HCT116 (cell line): ENCODE data around the gene TRIM56. TPM values are rescaled to one million over a fixed set of nuclear protein-coding genes. Genes with fewer than 3 reads are reported as not detected.
A peak's percentile ranks its signal among the peaks of the same experiment; 100 is the strongest.

Experiments used
- ATAC-seq: fragments of 200-7000 bp; cut with Tn5 transposase; 2 replicates; pipeline ENCODE4 v1.9.1; 2020; ENCODE audit warnings: mild to moderate bottlenecking, moderate library complexity
- BruUV-seq: library from RNA; stranded (reverse); fragments of 400-500 nt; replicated peaks from 2 replicates; lab custom pipeline; 2021; lab: Mats Ljungman, UMichigan
- CTCF ChIA-PET: fragments of 300-600 bp; sonication (Branson Sonifier 250); formaldehyde crosslinking; loops from one replicate; lab custom pipeline; 2021; ENCODE audit warnings: antibody characterized with exemption; lab: Charles Lee
- POLR2A ChIA-PET: fragments of 300-600, 350-600 bp; sonication (Branson Sonifier 250); formaldehyde crosslinking; loops from one replicate; lab custom pipeline; 2021; ENCODE audit warnings: antibody characterized with exemption; lab: Charles Lee
- RAD21 ChIA-PET, 2 experiments: fragments of 300-600 bp; sonication (Branson Sonifier 250); formaldehyde crosslinking; loops; one replicate each; lab custom pipeline; 2023; ENCODE audit warnings: low total read pairs in 2 of 2; ENCODE audit not compliant: uncharacterized antibody in 2 of 2, unreplicated experiment in 2 of 2, low non-redundant PET in 1 of 2; lab: Charles Lee
- DNase-seq: peaks from one replicate; pipeline ENCODE4 v3.0.0-alpha.2; 2010; ENCODE audit warnings: low read depth, low spot score
- H2AFZ ChIP-seq: fragments of 200-600 bp; shearing (Covaris generic), sonication (generic); 2 replicates; pipeline ENCODE4 v1.6.1; 2017; ENCODE audit warnings: low read depth, mixed run types, mixed read lengths, antibody characterized with exemption, low read length; ENCODE audit not compliant: poor library complexity, severe bottlenecking
- H3K27ac ChIP-seq: 2 replicates; pipeline ENCODE4 v1.5.1; 2012; ENCODE audit warnings: low read depth, low read length
- H3K27me3 ChIP-seq: fragments of 200-600 bp; sonication (generic); 2 replicates; pipeline ENCODE4 v1.6.1; 2016; ENCODE audit warnings: mixed run types, low read length, mixed read lengths; ENCODE audit not compliant: insufficient read depth
- H3K36me3 ChIP-seq, 2 experiments: fragments of 200-500 bp in 1 of 2; fragments of 200-600 bp in 1 of 2; sonication (Bioruptor generic) in 1 of 2; sonication (generic) in 1 of 2; 2 replicates each; pipeline versions ENCODE4 v1.5.1 to v1.6.1; 2014 to 2016; ENCODE audit warnings: low read length in 2 of 2, inconsistent platforms in 1 of 2, mixed read lengths in 1 of 2, mixed run types in 1 of 2; ENCODE audit not compliant: insufficient read depth in 2 of 2, control insufficient read depth in 1 of 2
- H3K4me1 ChIP-seq, 2 experiments: fragments of 200-600 bp in 1 of 2; sonication (generic) in 1 of 2; 2 replicates each; pipeline versions ENCODE4 v1.5.1 to v1.6.1; 2012 to 2017; ENCODE audit warnings: low read length in 2 of 2, inconsistent platforms in 1 of 2, mild to moderate bottlenecking in 1 of 2, mixed read lengths in 1 of 2, mixed run types in 1 of 2, moderate library complexity in 1 of 2; ENCODE audit not compliant: insufficient read depth in 2 of 2, control insufficient read depth in 1 of 2
- H3K4me2 ChIP-seq: fragments of 200-600 bp; sonication (generic); 2 replicates; pipeline ENCODE4 v1.6.1; 2017; ENCODE audit warnings: mixed run types, low read length, mixed read lengths
- H3K4me3 ChIP-seq, 2 experiments: fragments of 200-600 bp in 1 of 2; sonication (generic) in 1 of 2; replicated peaks in 1 of 2; 2 replicates each; pipeline ENCODE4 v1.5.1; 2011 to 2016; ENCODE audit warnings: low read length in 2 of 2, control low read depth in 1 of 2, low read depth in 1 of 2, mild to moderate bottlenecking in 1 of 2, mixed read lengths in 1 of 2, mixed run types in 1 of 2
- H3K79me2 ChIP-seq: fragments of 200-600 bp; sonication (generic); 2 replicates; pipeline ENCODE4 v1.6.1; 2017; ENCODE audit warnings: mild to moderate bottlenecking, mixed run types, low read length, moderate library complexity, mixed read lengths; ENCODE audit not compliant: insufficient read depth
- H3K9ac ChIP-seq: fragments of 200-600 bp; sonication (generic); 2 replicates; pipeline ENCODE4 v1.6.1; 2016; ENCODE audit warnings: low read length, mixed read lengths
- H3K9me2 ChIP-seq: fragments of 200-600 bp; sonication (generic), shearing (Covaris generic); 2 replicates; pipeline ENCODE4 v1.6.1; 2017; ENCODE audit warnings: mixed run types, mild to moderate bottlenecking, moderate library complexity; ENCODE audit not compliant: insufficient read depth
- H3K9me3 ChIP-seq, 2 experiments: fragments of 200-500 bp in 1 of 2; fragments of 200-600 bp in 1 of 2; sonication (Bioruptor generic) in 1 of 2; sonication (generic) in 1 of 2; 2 replicates each; pipeline ENCODE4 v1.6.1; 2014 to 2017; ENCODE audit warnings: low read length in 2 of 2, mixed read lengths in 2 of 2, inconsistent platforms in 1 of 2, low read depth in 1 of 2, mild to moderate bottlenecking in 1 of 2, mixed run types in 1 of 2, moderate library complexity in 1 of 2; ENCODE audit not compliant: control insufficient read depth in 1 of 2, insufficient read depth in 1 of 2
- H4K20me1 ChIP-seq: fragments of 200-600 bp; sonication (generic), shearing (Covaris generic); 2 replicates; pipeline ENCODE4 v1.6.1; 2017; ENCODE audit warnings: mixed run types, mild to moderate bottlenecking, moderate library complexity; ENCODE audit not compliant: insufficient read depth
- EZH2 ChIP-seq: fragments of 200-600 bp; sonication (generic); IDR thresholded peaks from 2 replicates; pipeline ENCODE4 v1.6.1; 2017; ENCODE audit warnings: antibody characterized with exemption, mixed run types
- EZH2phosphoT487 ChIP-seq: fragments of 200-600 bp; IDR thresholded peaks from 2 replicates; pipeline ENCODE4 v1.6.1; 2018; ENCODE audit warnings: antibody characterized with exemption, borderline replicate concordance
- POLR2AphosphoS5 ChIP-seq: IDR thresholded peaks from 2 replicates; pipeline ENCODE4 v1.6.1; 2011; ENCODE audit warnings: mild to moderate bottlenecking, low read depth, low read length, moderate library complexity
- REST ChIP-seq: IDR thresholded peaks from 2 replicates; pipeline ENCODE4 v1.6.1; 2012; ENCODE audit warnings: low read depth
- YY1 ChIP-seq: IDR thresholded peaks from 2 replicates; pipeline ENCODE4 v1.6.1; 2011; ENCODE audit warnings: low read length, low read depth, moderate library complexity, mild to moderate bottlenecking; ENCODE audit not compliant: insufficient replicate concordance; ENCODE audit errors: extremely low read depth
- ZBTB33 ChIP-seq: IDR thresholded peaks from 2 replicates; pipeline ENCODE4 v1.6.1; 2011; ENCODE audit warnings: mild to moderate bottlenecking, low read length, moderate library complexity; ENCODE audit not compliant: insufficient replicate concordance; ENCODE audit errors: extremely low read depth
- intact Hi-C: fragments of 100-400 bp; cut with micrococcal nuclease; formaldehyde crosslinking; loops from 2 replicates; pipeline ENCODE4 v1.10.0; 2022
- total RNA-seq: library from RNA; stranded (reverse); gene quantifications from one replicate; pipeline ENCODE4 v1.2.1, GENCODE V29; 2021; ENCODE audit not compliant: unreplicated experiment

TRIM56 gene
- total RNA-seq, 1 experiment from 2014 or later: 25.9 TPM

GRCh38 chr7:101128040-101128834 lies 43.0 kb downstream of the TRIM56 start:
- Histone ChIP-seq H3K4me2 (peak overlapping the region; percentile 80; the same call in 1 of the 2 replicates), H4K20me1 (no peaks in the 10 kb centered on the region), H3K9ac (no peak overlapping the region), H3K4me1 (peaks cover 38 to 54% of the 10 kb centered on the region in 2 experiments), H3K9me2 (no peaks in the 10 kb centered on the region), H3K27me3 (no peaks in the 10 kb centered on the region), H3K27ac (no peak overlapping the region), H2AFZ (no peak overlapping the region), H3K36me3 (peaks cover 0 to 5% of the 10 kb centered on the region in 2 experiments; a peak in 1 of 4 replicates), H3K4me3 (peak overlapping the region in 1 of 2 experiments; percentile 50; a peak in 1 of 4 replicates), H3K79me2 (no peaks in the 10 kb centered on the region), H3K9me3 (no peaks in the 10 kb centered on the region)
- ChIA-PET CTCF (interaction anchor here (2.6 kb wide), 1 partner anchor 10 kb away, joined by 16 read pairs; no protein-coding TSS in a partner anchor), RAD21 (no interaction called here), POLR2A (interaction anchor here (1.6 to 4.0 kb wide), 5 partner anchors 9 to 30 kb away, joined by 5 to 26 read pairs (median 18); no protein-coding TSS in a partner anchor)
- intact Hi-C loops: no loop called here
- DNase-seq (no peak), ATAC-seq (no peak)
- BruUV-seq: no TSS peak
- no peak for TF ChIP-seq YY1
- no peak for TF ChIP-seq EZH2
- no peak for TF ChIP-seq ZBTB33
- 0 out of 2 replicates have a peak, but pooled peaks have one; percentile 3 for TF ChIP-seq POLR2AphosphoS5
- TF ChIP-seq EZH2phosphoT487: no peak
- TF ChIP-seq REST: no peak
